ENCODE measurements around the gene BMF. TPM values are rescaled to one million over a fixed set of nuclear protein-coding genes. Genes with fewer than 3 reads are reported as not detected.

The BMF gene
- total RNA-seq, 6 donors from 2014 or later: 9.9 to 118 (median 26.2) TPM

DNA sequence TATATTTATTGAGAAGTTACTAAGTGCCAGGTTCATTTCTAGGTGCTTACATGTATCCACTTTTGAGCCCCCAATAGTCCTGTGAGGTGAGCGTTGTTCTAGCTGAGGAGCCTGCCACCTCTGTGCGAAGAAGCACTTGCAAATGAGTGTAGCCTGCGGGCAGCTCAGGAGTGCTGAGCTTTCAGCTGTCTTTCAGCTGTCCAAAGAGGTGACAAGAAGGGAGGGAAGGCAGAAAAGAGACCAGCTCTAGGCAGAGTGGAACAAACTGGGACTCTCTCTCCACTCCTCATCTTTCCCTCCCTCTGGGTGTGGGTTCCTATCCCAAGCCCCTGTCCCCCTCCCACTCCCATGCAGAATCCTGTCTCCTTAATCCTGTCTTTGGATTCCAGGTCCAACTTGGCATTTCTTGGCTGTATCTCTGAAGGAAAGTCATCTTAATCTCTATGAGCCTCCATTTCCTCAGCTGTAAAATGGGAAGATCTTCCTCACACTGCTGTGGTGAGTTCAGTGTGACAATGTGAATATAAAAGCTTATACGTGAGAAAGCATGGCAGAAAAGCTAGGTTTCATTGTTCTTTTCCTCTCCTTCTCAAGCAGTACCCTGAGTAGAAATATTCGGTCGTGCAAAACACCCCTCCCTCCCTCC lies 63.0 kb downstream of the BMF start:
- Histone ChIP-seq H3K4me1 (peaks cover 38 to 48% (median 46%) of the 10 kb centered on the region in 4 donors), H3K27ac (peak overlapping the region in 3 of 4 donors; percentile 13 to 20 (median 16)), H3K4me3 (no peak overlapping the region), H3K36me3 (no peaks in the 10 kb centered on the region), H3K9me3 (no peaks in the 10 kb centered on the region), H3K27me3 (no peaks in the 10 kb centered on the region)
- TF ChIP-seq POLR2A (IDR thresholded peaks at IDR 0.05) (no peak), EP300 (IDR thresholded peaks at IDR 0.05) (no peak), POLR2AphosphoS5 (IDR thresholded peaks at IDR 0.05) (no peak)
- TF ChIP-seq, protein P1, sequence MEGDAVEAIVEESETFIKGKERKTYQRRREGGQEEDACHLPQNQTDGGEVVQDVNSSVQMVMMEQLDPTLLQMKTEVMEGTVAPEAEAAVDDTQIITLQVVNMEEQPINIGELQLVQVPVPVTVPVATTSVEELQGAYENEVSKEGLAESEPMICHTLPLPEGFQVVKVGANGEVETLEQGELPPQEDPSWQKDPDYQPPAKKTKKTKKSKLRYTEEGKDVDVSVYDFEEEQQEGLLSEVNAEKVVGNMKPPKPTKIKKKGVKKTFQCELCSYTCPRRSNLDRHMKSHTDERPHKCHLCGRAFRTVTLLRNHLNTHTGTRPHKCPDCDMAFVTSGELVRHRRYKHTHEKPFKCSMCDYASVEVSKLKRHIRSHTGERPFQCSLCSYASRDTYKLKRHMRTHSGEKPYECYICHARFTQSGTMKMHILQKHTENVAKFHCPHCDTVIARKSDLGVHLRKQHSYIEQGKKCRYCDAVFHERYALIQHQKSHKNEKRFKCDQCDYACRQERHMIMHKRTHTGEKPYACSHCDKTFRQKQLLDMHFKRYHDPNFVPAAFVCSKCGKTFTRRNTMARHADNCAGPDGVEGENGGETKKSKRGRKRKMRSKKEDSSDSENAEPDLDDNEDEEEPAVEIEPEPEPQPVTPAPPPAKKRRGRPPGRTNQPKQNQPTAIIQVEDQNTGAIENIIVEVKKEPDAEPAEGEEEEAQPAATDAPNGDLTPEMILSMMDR (IDR thresholded peaks at IDR 0.05): no peak
- no peak for DNase-seq
- no peak for ATAC-seq (ENCODE audit: low FRiP score in 2 of 2)
- 80 to 82% methylated on average over 6 of the region's 6 CpGs for WGBS, 2 donors

DNA sequence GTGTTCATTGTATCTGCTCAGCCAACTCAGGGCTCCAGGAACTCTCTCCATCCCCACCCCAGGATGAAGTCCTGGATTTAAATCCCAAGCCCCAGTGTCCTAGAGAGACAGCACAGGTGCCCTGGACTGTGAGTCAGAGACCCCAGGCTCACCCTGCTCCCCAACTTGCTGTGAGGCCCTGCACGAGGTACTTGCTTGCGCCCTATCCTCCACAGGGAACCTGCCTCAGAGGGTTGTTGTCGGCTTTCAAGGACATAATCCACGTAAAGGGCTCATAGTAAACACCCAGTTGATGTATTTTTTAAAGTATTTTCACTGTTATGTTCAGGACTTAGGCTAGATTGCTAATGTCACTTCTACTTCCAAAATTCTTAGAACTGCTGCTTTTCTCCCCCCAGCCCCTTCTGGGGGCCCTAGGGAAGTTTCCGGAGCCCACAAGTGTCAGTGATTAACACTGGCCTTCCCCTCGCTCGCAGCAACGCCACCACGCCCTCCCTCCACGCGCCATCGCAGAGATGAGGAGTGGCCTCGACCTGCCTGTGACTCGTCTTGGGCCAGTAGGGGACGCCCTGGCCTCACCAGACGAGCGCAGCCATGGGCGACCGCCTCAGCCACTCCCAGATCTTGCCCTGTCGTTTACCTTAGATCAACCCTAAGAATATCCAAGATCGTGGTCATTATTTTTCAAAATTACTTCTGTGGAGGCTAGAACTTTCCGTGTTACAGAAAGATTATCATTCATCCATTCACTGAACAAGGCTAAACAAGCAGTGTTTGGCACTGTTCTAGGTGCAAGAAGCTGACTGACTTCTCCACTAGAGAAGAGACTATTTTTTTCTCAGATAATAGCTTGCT lies 63.7 kb downstream of the BMF start:
- ATAC-seq (ENCODE audit: low FRiP score in 2 of 2) (peak; percentile 94), DNase-seq (peak; percentile 93 to 95)
- Histone ChIP-seq H3K27ac (peak overlapping the region in 3 of 4 donors; percentile 13 to 20 (median 16)), H3K27me3 (no peaks in the 10 kb centered on the region), H3K36me3 (no peaks in the 10 kb centered on the region), H3K4me3 (no peak overlapping the region), H3K4me1 (peaks cover 42 to 54% (median 51%) of the 10 kb centered on the region in 4 donors), H3K9me3 (no peaks in the 10 kb centered on the region)
- TF ChIP-seq EP300 (IDR thresholded peaks at IDR 0.05) (no peak), POLR2AphosphoS5 (IDR thresholded peaks at IDR 0.05) (peak in 1 of 2 donors; percentile 13), POLR2A (IDR thresholded peaks at IDR 0.05) (no peak)
- TF ChIP-seq, protein P1 (IDR thresholded peaks at IDR 0.05): peak; percentile 84 to 97 (median 88)
- 4 to 5% methylated on average over 21 to 22 of the region's 22 CpGs for WGBS, 2 donors

DNA sequence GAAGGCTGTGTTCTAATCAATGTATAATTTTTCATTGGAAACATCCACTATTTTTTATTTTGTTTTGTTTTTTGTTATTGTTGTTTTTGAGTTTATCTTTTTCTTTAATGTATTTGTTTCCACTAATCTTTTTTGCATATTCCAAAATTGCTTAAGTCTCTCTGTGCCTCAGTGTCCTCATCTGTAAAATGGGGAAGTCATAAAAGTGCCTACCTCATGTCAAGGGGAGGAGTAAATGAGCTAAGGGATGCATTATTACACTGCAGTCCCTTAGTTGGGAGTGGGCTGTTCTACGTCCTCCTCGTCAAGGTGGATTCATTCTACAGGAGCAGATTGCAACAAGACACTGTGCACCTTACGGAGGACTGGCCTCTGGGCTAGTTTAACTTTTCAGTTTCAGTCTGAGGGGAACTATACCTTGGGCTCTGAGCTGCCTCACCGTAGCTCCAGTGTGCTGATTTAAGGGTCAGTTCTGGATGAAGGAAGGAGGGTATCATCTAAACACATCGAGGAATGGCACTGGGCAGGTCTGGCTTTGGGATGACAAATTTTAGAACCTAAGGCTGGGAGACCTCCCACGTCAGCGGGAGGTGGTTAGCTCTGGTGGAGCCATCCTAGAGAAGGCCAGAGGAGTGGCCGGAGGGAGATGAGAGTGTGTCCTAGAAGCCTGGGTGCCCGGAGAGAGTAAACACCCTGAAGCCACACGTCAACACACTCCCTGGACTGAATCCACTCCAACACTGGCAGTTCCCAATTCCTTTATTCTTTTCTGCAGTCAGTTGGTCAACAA lies 64.6 kb downstream of the BMF start:
- no peaks in the 10 kb centered on the region for H3K27me3 ChIP-seq
- ATAC-seq (ENCODE audit: low FRiP score in 2 of 2) (no peak), DNase-seq (no peak)
- H3K4me1 ChIP-seq: peaks cover 42 to 57% (median 47%) of the 10 kb centered on the region in 4 donors
- 77 to 82% methylated on average over 10 of the region's 10 CpGs for WGBS, 2 donors
- TF ChIP-seq POLR2A (IDR thresholded peaks at IDR 0.05) (no peak), EP300 (IDR thresholded peaks at IDR 0.05) (no peak), POLR2AphosphoS5 (IDR thresholded peaks at IDR 0.05) (no peak)
- TF ChIP-seq, protein P1 (IDR thresholded peaks at IDR 0.05): no peak
- H3K27ac ChIP-seq: peak overlapping the region in 1 of 4 donors; percentile 20
- no peaks in the 10 kb centered on the region for H3K9me3 ChIP-seq
- no peaks in the 10 kb centered on the region for H3K36me3 ChIP-seq
- H3K4me3 ChIP-seq: no peak overlapping the region

DNA sequence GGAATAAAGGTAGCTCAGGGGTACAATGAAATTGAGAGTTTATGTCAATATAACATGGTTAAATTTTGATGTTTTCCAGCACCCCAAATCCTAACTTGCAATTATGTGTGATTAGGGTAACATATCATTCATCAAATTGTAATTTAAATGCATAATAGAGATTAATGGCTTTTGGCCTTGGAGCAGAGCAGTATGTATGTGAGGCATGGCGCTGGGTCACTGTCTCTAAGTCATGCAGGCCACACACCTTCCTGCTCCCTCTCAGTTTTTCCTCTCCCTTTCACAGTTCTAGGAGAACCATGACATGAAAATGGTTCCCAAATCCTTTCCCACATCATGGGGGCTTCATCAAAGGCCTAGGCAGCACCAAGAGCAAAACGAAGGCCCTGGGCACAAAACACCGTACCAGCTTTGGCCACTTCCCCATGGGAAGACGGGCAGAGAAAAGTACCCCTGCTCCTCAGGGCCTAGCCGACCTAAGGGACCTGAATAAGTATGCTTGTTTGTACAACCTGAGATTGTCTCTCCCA lies 65.8 kb downstream of the BMF start:
- peaks cover 0 to under 1% (median 0%) of the 10 kb centered on the region in 4 donors for H3K36me3 ChIP-seq
- 87 to 96% methylated on average over 5 of the region's 5 CpGs for WGBS, 2 donors
- no peak for TF ChIP-seq EP300 (IDR thresholded peaks at IDR 0.05)
- TF ChIP-seq POLR2AphosphoS5 (IDR thresholded peaks at IDR 0.05): no peak
- TF ChIP-seq, protein P1 (IDR thresholded peaks at IDR 0.05): no peak
- TF ChIP-seq POLR2A (IDR thresholded peaks at IDR 0.05): no peak
- no peak for DNase-seq
- no peak for ATAC-seq (ENCODE audit: low FRiP score in 2 of 2)
- H3K27ac ChIP-seq: no peak overlapping the region
- no peaks in the 10 kb centered on the region for H3K9me3 ChIP-seq
- no peaks in the 10 kb centered on the region for H3K27me3 ChIP-seq
- peaks cover 33 to 50% (median 39%) of the 10 kb centered on the region in 4 donors for H3K4me1 ChIP-seq
- no peak overlapping the region for H3K4me3 ChIP-seq

Measured in upper lobe of left lung (tissue), 6 donors.